Cardiac muscle cell (in vitro differentiated cells and primary cell): ENCODE results near the gene INTS1. TPM values are rescaled to one million over a fixed set of nuclear protein-coding genes. Genes with fewer than 3 reads are reported as not detected.
A peak's percentile ranks its signal among the peaks of the same experiment; 100 is the strongest.

Experiments used
- DNase-seq, 2 donors: peaks; one replicate each; pipeline versions ENCODE4 v3.0.0 to v3.0.0-alpha.2; 2010 to 2017; ENCODE audit warnings: low read depth in 1 of 2, low spot score in 1 of 2
- H3K27ac ChIP-seq: fragments of 200-600 bp; sonication (generic); 2 replicates; pipeline ENCODE4 v1.5.1; 2016
- H3K27me3 ChIP-seq: fragments of 200-600 bp; sonication (generic); 2 replicates; pipeline ENCODE4 v1.6.0; 2016; ENCODE audit warnings: control low read depth
- H3K36me3 ChIP-seq: fragments of 200-600 bp; sonication (generic); 2 replicates; pipeline ENCODE4 v1.5.1; 2016; ENCODE audit warnings: control low read depth
- H3K4me1 ChIP-seq: fragments of 200-600 bp; sonication (generic); 2 replicates; pipeline ENCODE4 v1.8.1; 2017; ENCODE audit warnings: low read depth, mild to moderate bottlenecking, mixed run types
- H3K4me3 ChIP-seq: fragments of 200-600 bp; sonication (generic); 2 replicates; pipeline ENCODE4 v1.5.1; 2016; ENCODE audit warnings: mild to moderate bottlenecking
- H3K9me3 ChIP-seq: fragments of 200-600 bp; sonication (generic); 2 replicates; pipeline ENCODE4 v1.5.1; 2017; ENCODE audit warnings: low read depth, mild to moderate bottlenecking, control low read depth
- CTCF ChIP-seq: IDR thresholded peaks from 2 replicates; pipeline ENCODE4 v1.5.1; 2012; ENCODE audit warnings: low read depth, mild to moderate bottlenecking, low read length
- polyA plus RNA-seq: library from polyadenylated mRNA; unstranded; fragments of >200 nt; fragmentation: Nextera tagmentation; extraction: Ambion mirVana; gene quantifications from 2 replicates; pipeline ENCODE4 v1.2.1, GENCODE V29; 2016
- total RNA-seq: library from RNA; depleted of rRNA; stranded (reverse); fragments of >200 nt; gene quantifications from 2 replicates; pipeline ENCODE4 v1.2.3, GENCODE V29; 2016

INTS1 gene
- total and polyA plus RNA-seq, 2 experiments from 2014 or later = 54.5 to 132 TPM

DNA sequence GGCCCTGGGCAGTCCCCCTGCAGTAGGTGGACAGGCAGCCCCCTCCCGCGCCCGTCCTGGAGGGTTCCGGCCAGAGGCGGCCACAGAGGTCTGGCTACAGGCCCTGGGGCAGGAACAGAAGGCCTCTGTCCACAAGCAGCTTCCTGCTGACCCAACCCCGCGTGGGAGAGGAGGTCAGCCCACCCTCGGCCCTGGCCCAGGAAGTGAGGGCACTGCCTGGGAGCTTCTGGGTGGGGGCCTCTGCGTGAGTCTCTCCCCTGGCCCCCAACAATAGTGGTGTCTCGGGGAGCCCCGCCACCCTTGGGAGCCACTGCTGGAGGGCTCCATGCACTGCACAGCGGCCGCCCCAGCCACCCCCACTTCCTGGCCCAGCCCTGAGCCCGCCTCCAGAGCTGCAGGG is 49.6 kb downstream of the INTS1 start:
- peaks cover 3% of the 10 kb centered on the region for H3K4me1 ChIP-seq
- peak in 1 of 2 donors; percentile 51 for DNase-seq
- no peaks in the 10 kb centered on the region for H3K36me3 ChIP-seq
- TF ChIP-seq CTCF = no peak
- H3K27me3 ChIP-seq = no peaks in the 10 kb centered on the region
- no peak overlapping the region for H3K27ac ChIP-seq
- no peak overlapping the region for H3K4me3 ChIP-seq
- no peaks in the 10 kb centered on the region for H3K9me3 ChIP-seq

- Histone ChIP-seq H3K4me1 (peaks cover 3% of the 10 kb centered on the region), H3K27me3 (no peaks in the 10 kb centered on the region)
Observed at GRCh38 chr7:1452205-1452604, 52.0 kb downstream of the INTS1 start.

GRCh38 chr7:1450987-1451386 is 53.2 kb downstream of the INTS1 start:
- H3K4me3 ChIP-seq = no peak overlapping the region
- no peak for DNase-seq
- H3K4me1 ChIP-seq = peaks cover 3% of the 10 kb centered on the region
- no peak overlapping the region for H3K27ac ChIP-seq
- no peaks in the 10 kb centered on the region for H3K36me3 ChIP-seq
- no peak for TF ChIP-seq CTCF
- H3K27me3 ChIP-seq = no peaks in the 10 kb centered on the region
- no peaks in the 10 kb centered on the region for H3K9me3 ChIP-seq

More at GRCh38 chr7:1452205-1452604, 52.0 kb downstream of the INTS1 start:
- no peak for DNase-seq
- no peak for TF ChIP-seq CTCF
- Histone ChIP-seq H3K9me3 (no peaks in the 10 kb centered on the region), H3K36me3 (no peaks in the 10 kb centered on the region), H3K4me3 (no peak overlapping the region), H3K27ac (no peak overlapping the region)

GRCh38 chr7:1450431-1450830 is 53.8 kb downstream of the INTS1 start:
- Histone ChIP-seq H3K27me3 (no peaks in the 10 kb centered on the region), H3K27ac (no peak overlapping the region), H3K4me3 (no peak overlapping the region), H3K9me3 (no peaks in the 10 kb centered on the region), H3K36me3 (no peaks in the 10 kb centered on the region), H3K4me1 (peaks cover 3% of the 10 kb centered on the region)
- DNase-seq = no peak
- no peak for TF ChIP-seq CTCF

- DNase-seq = no peak
- H3K4me1 ChIP-seq = peaks cover 3% of the 10 kb centered on the region
- no peaks in the 10 kb centered on the region for H3K9me3 ChIP-seq
- H3K4me3 ChIP-seq = no peak overlapping the region
- no peaks in the 10 kb centered on the region for H3K27me3 ChIP-seq
- H3K27ac ChIP-seq = no peak overlapping the region
- H3K36me3 ChIP-seq = no peaks in the 10 kb centered on the region
- no peak for TF ChIP-seq CTCF
Observed at GRCh38 chr7:1449951-1450350, 54.2 kb downstream of the INTS1 start.

DNA sequence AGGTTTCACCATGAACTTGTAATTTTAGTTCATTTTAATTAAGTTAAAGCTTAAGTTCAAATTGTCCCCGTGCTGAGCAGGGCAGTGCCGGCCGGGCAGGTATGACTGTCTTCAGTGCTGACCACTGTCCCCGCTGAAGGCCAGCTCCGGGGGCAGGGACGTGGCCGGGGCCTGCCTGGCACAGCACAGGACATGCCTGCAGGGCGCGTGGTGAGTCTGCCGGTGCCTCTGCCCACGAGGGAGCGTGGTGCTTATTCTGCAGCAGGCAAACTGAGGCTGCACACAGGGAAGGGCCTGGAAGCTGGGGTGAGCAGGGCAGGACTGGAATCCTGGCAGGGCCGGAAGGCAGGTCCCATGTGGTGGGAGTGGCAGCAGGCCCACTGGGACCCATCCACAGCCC is 54.7 kb downstream of the INTS1 start:
- TF ChIP-seq CTCF = no peak
- Histone ChIP-seq H3K4me3 (no peak overlapping the region), H3K27me3 (no peaks in the 10 kb centered on the region)

More for the DNA sequence above, 54.7 kb downstream of the INTS1 start:
- H3K4me1 ChIP-seq = peaks cover 3% of the 10 kb centered on the region
- no peaks in the 10 kb centered on the region for H3K36me3 ChIP-seq
- no peak overlapping the region for H3K27ac ChIP-seq
- DNase-seq = no peak
- H3K9me3 ChIP-seq = no peaks in the 10 kb centered on the region
